DOHH2 (cell line): Measurements from ENCODE around the gene SELENOK.

Source experiments
- H3F3A ChIP-seq: fragments of 200-600 bp; sonication (generic), shearing (Covaris generic); 2 replicates; pipeline ENCODE4 v1.6.0; 2016; ENCODE audit warnings: antibody characterized with exemption, mild to moderate bottlenecking; ENCODE audit not compliant: control insufficient read depth, insufficient read depth
- H3K27ac ChIP-seq: fragments of 200-600 bp; sonication (generic); 2 replicates; pipeline ENCODE4 v1.5.1; 2014; ENCODE audit warnings: low read depth, mild to moderate bottlenecking, low read length, moderate library complexity
- H3K27me3 ChIP-seq: fragments of 200-600 bp; sonication (generic); 2 replicates; pipeline ENCODE4 v1.6.1; 2014; ENCODE audit warnings: mild to moderate bottlenecking, low read length, mixed read lengths; ENCODE audit not compliant: control insufficient read depth
- H3K36me3 ChIP-seq: fragments of 200-600 bp; sonication (generic); 2 replicates; pipeline ENCODE4 v1.6.1; 2014; ENCODE audit warnings: mild to moderate bottlenecking, low read length, moderate library complexity, mixed read lengths; ENCODE audit not compliant: control insufficient read depth
- H3K4me1 ChIP-seq: fragments of 200-600 bp; sonication (generic); 2 replicates; pipeline ENCODE4 v1.6.1; 2014; ENCODE audit warnings: mild to moderate bottlenecking, low read length, mixed read lengths; ENCODE audit not compliant: control insufficient read depth
- H3K4me2 ChIP-seq: fragments of 200-600 bp; sonication (generic); 2 replicates; pipeline ENCODE4 v1.6.0; 2014; ENCODE audit warnings: mild to moderate bottlenecking, low read length, moderate library complexity
- H3K4me3 ChIP-seq: fragments of 200-600 bp; sonication (generic); 2 replicates; pipeline ENCODE4 v1.5.1; 2014; ENCODE audit warnings: mild to moderate bottlenecking, low read length, mixed read lengths
- H3K79me2 ChIP-seq: fragments of 200-600 bp; sonication (generic); 2 replicates; pipeline ENCODE4 v1.6.1; 2014; ENCODE audit warnings: mild to moderate bottlenecking, low read length, mixed read lengths; ENCODE audit not compliant: control insufficient read depth
- H3K9me2 ChIP-seq: fragments of 200-600 bp; sonication (generic); replicated peaks from 2 replicates; pipeline ENCODE4 v1.6.1; 2014; ENCODE audit warnings: mild to moderate bottlenecking, low read length, mixed read lengths; ENCODE audit not compliant: control insufficient read depth
- H3K9me3 ChIP-seq: fragments of 200-600 bp; sonication (generic); 2 replicates; pipeline ENCODE4 v1.6.1; 2014; ENCODE audit warnings: antibody characterized with exemption, low read length, mixed read lengths; ENCODE audit not compliant: control insufficient read depth, insufficient read depth
- H4K20me1 ChIP-seq: fragments of 200-600 bp; sonication (generic); 2 replicates; pipeline ENCODE4 v1.6.0; 2014; ENCODE audit warnings: low read depth, mild to moderate bottlenecking, antibody characterized with exemption, low read length, moderate library complexity; ENCODE audit not compliant: control insufficient read depth, insufficient read depth
- CTCF ChIP-seq: fragments of 200-600 bp; sonication (generic); IDR thresholded peaks from one replicate; pipeline ENCODE4 v1.5.1; 2014; ENCODE audit warnings: antibody characterized with exemption, mild to moderate bottlenecking, low read depth, low read length; ENCODE audit not compliant: poor library complexity, severe bottlenecking
- EZH2phosphoT487 ChIP-seq: fragments of 200-600 bp; sonication (generic); IDR thresholded peaks from 2 replicates; pipeline ENCODE4 v1.6.1; 2017; ENCODE audit warnings: borderline replicate concordance, mild to moderate bottlenecking, antibody characterized with exemption, low read length, moderate library complexity, mixed read lengths

SELENOK gene

GRCh38 chr3:53902067-53902466 is 10.4 kb upstream of the SELENOK start:
- no peak overlapping the region for H3K27ac ChIP-seq
- H3K27me3 ChIP-seq: peaks cover 21% of the 10 kb centered on the region
- TF ChIP-seq CTCF: no peak
- no peak for TF ChIP-seq EZH2phosphoT487
- H3K4me3 ChIP-seq: no peak overlapping the region
- H3K79me2 ChIP-seq: no peaks in the 10 kb centered on the region
- no peaks in the 10 kb centered on the region for H3F3A ChIP-seq
- H4K20me1 ChIP-seq: no peaks in the 10 kb centered on the region
- no peaks in the 10 kb centered on the region for H3K9me2 ChIP-seq
- H3K4me1 ChIP-seq: no peaks in the 10 kb centered on the region
- no peaks in the 10 kb centered on the region for H3K36me3 ChIP-seq
- H3K9me3 ChIP-seq: no peaks in the 10 kb centered on the region
- H3K4me2 ChIP-seq: no peak overlapping the region

GRCh38 chr3:53900666-53901331 is 9.1 kb upstream of the SELENOK start:
- Histone ChIP-seq H3K27ac (no peak overlapping the region), H3K4me3 (no peak overlapping the region), H3K9me3 (no peaks in the 10 kb centered on the region), H3F3A (no peaks in the 10 kb centered on the region), H3K9me2 (no peaks in the 10 kb centered on the region), H3K27me3 (peaks cover 25% of the 10 kb centered on the region), H3K36me3 (no peaks in the 10 kb centered on the region), H3K79me2 (no peaks in the 10 kb centered on the region), H3K4me2 (no peak overlapping the region), H4K20me1 (no peaks in the 10 kb centered on the region), H3K4me1 (no peaks in the 10 kb centered on the region)
- no peak for TF ChIP-seq CTCF
- no peak for TF ChIP-seq EZH2phosphoT487

- no peak overlapping the region for H3K4me2 ChIP-seq
- H3K9me3 ChIP-seq: no peaks in the 10 kb centered on the region
- no peaks in the 10 kb centered on the region for H3K4me1 ChIP-seq
- no peaks in the 10 kb centered on the region for H3F3A ChIP-seq
- H3K27me3 ChIP-seq: peaks cover 34% of the 10 kb centered on the region
- no peaks in the 10 kb centered on the region for H4K20me1 ChIP-seq
- H3K4me3 ChIP-seq: no peak overlapping the region
- no peaks in the 10 kb centered on the region for H3K79me2 ChIP-seq
- no peaks in the 10 kb centered on the region for H3K9me2 ChIP-seq
- TF ChIP-seq CTCF: no peak
- TF ChIP-seq EZH2phosphoT487: no peak
- H3K27ac ChIP-seq: no peak overlapping the region
- no peaks in the 10 kb centered on the region for H3K36me3 ChIP-seq
These were observed 8.1 kb upstream of the SELENOK start for GRCh38 chr3:53899750-53900149.
